HEK293T (cell line): ENCODE measurements around the gene RPP30.

Experiments
- CTCF ChIA-PET: fragments of 350-600 bp; formaldehyde crosslinking; extraction: SDS; loops from one replicate; lab custom pipeline; 2021; ENCODE audit warnings: antibody characterized with exemption, inconsistent platforms; lab: Yijun Ruan, JAX
- POLR2A ChIA-PET: fragments of 350-600 bp; formaldehyde crosslinking; extraction: SDS; loops from one replicate; lab custom pipeline; 2020; ENCODE audit warnings: antibody characterized with exemption, inconsistent platforms; lab: Yijun Ruan, JAX
- DNase-seq: peaks from one replicate; pipeline ENCODE4 v3.0.0; 2012; ENCODE audit warnings: mixed read lengths; ENCODE audit errors: extremely low spot score
- ARNT ChIP-seq: fragments of 450-650 bp; IDR thresholded peaks from 2 replicates; pipeline ENCODE4 v1.6.1; 2017; ENCODE audit warnings: mild to moderate bottlenecking
- BHLHE40 ChIP-seq: fragments of 450-650 bp; IDR thresholded peaks from 2 replicates; pipeline ENCODE4 v1.6.1; 2016; ENCODE audit warnings: mild to moderate bottlenecking, moderate library complexity, borderline replicate concordance
- CTBP1 ChIP-seq: fragments of 450-650 bp; IDR thresholded peaks from 2 replicates; pipeline ENCODE4 v1.6.1; 2016; ENCODE audit warnings: borderline replicate concordance
- ELF4 ChIP-seq: fragments of 450-650 bp; IDR thresholded peaks from 2 replicates; pipeline ENCODE4 v1.6.1; 2017; ENCODE audit warnings: antibody characterized with exemption
- FOXA1 ChIP-seq: fragments of 450-650 bp; IDR thresholded peaks from 2 replicates; pipeline ENCODE4 v1.6.1; 2016; ENCODE audit warnings: mild to moderate bottlenecking
- FOXK2 ChIP-seq: fragments of 450-650 bp; IDR thresholded peaks from 2 replicates; pipeline ENCODE4 v1.6.1; 2016; ENCODE audit warnings: mild to moderate bottlenecking
- FOXM1 ChIP-seq: fragments of 450-650 bp; IDR thresholded peaks from 2 replicates; pipeline ENCODE4 v1.6.1; 2017; ENCODE audit warnings: mild to moderate bottlenecking, borderline replicate concordance
- HDGF ChIP-seq: fragments of 450-650 bp; IDR thresholded peaks from 2 replicates; pipeline ENCODE4 v1.6.1; 2017; ENCODE audit warnings: antibody characterized with exemption, borderline replicate concordance
- L3MBTL2 ChIP-seq: fragments of 450-650 bp; conservative IDR thresholded peaks from 2 replicates; pipeline ENCODE4 v1.6.1; 2016; ENCODE audit warnings: mild to moderate bottlenecking
- LEF1 ChIP-seq: fragments of 450-650 bp; IDR thresholded peaks from 2 replicates; pipeline ENCODE4 v1.6.1; 2017; ENCODE audit warnings: mild to moderate bottlenecking, borderline replicate concordance
- NFRKB ChIP-seq: fragments of 450-650 bp; IDR thresholded peaks from 2 replicates; pipeline ENCODE4 v1.6.1; 2016; ENCODE audit warnings: mild to moderate bottlenecking, moderate library complexity
- SP1 ChIP-seq: fragments of 450-650 bp; IDR thresholded peaks from 2 replicates; pipeline ENCODE4 v1.6.1; 2017
- SUZ12 ChIP-seq: fragments of 450-650 bp; IDR thresholded peaks from 2 replicates; pipeline ENCODE4 v1.6.1; 2016; ENCODE audit warnings: mild to moderate bottlenecking
- TARDBP ChIP-seq: fragments of 450-650 bp; IDR thresholded peaks from 2 replicates; pipeline ENCODE4 v1.6.1; 2016
- ZNF384 ChIP-seq: fragments of 450-650 bp; IDR thresholded peaks from 2 replicates; pipeline ENCODE4 v1.6.1; 2016
- TF ChIP-seq, protein P1 (sequence below): fragments of 450-650 bp; IDR thresholded peaks from 2 replicates; pipeline ENCODE4 v1.6.1; 2016

RPP30 gene

DNA sequence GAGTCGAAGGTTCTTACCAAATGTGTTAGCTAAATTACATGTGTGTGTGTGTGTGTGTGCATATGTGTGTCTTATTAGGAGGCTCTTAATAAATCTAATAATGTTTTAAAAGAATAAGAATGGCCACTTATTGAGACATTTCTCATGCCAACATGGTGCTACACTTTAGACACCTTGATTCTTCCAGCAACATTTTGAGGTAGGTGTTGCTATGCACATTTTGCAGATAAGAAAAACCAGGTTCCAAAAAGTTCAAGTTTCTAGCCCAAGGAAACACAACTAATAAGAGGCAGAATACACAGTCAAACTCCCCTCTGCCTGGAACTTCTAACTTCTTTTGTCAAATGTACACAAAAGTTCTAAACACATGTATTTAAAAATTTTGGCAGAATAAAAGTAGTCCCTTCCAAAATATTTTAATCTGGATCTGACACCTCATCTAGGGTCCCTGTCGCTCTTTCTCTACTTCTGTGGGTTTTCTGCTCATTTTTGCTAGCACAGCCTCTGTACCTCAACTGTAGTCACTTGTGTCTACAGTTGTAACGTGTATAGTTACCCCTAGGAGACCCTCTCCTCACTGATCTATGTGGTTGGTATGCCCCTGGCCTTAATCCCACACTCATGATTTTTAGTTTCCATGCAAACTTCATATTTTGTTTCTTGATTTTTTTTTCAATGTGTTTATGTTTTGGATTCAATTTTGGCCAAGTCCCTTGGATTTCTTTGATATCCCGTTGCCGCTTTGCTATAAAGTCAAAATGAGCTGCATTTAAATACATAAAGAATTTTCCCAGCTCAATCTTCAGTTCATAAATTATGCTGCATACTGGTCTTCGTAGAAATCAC is 44.8 kb downstream of the RPP30 start:
- POLR2A ChIA-PET, result interaction anchor here (1.6 kb wide), 1 partner anchor 13 kb away, joined by 4 read pairs; no protein-coding TSS in a partner anchor
- CTCF ChIA-PET, result interaction anchor here (0.8 to 1.8 kb wide), 3 partner anchors 13 to 334 kb away, joined by 3 to 7 read pairs (median 3); no protein-coding TSS in a partner anchor
- no peak for DNase-seq
- no peak for TF ChIP-seq HDGF

DNA sequence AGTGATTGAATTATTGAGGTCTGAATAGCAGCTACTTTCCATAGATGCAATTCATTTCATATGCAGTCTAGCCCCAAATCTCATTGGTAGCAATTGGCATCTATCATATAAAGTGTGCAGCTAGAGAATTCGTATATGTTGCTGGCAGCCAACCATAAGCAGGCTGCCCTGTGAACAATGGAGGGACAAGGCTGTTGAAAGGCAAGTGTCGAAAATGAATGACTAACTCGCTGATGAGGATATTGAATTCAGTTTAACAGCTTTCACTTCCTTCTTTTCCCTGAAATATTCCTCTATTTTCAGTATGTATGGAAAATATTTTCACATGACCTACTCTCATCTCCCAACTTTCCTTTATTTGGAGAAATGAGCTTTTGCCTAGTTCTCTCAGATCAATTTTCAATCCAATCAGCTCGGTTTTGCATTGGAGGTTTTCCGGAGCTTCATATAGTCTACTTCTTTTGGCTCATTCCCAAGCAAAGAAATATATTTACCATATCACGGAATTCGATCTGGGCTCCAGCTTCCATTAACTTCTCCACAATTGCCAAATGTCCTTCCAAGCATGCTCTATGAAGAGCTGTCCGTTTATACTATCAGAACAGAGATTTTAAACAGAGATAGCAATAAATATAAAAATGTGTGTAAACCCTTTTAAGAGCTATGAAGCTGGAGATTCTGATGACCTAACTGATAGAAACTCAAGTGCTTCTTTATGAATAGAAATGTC is 45.6 kb downstream of the RPP30 start:
- POLR2A ChIA-PET, result interaction anchor here (0.8 to 1.6 kb wide), 2 partner anchors 12 to 970 kb away, joined by 3 to 4 read pairs; no protein-coding TSS in a partner anchor
- no peak for TF ChIP-seq SUZ12
- no peak for TF ChIP-seq FOXA1
- no peak for TF ChIP-seq ELF4
- TF ChIP-seq, protein P1, sequence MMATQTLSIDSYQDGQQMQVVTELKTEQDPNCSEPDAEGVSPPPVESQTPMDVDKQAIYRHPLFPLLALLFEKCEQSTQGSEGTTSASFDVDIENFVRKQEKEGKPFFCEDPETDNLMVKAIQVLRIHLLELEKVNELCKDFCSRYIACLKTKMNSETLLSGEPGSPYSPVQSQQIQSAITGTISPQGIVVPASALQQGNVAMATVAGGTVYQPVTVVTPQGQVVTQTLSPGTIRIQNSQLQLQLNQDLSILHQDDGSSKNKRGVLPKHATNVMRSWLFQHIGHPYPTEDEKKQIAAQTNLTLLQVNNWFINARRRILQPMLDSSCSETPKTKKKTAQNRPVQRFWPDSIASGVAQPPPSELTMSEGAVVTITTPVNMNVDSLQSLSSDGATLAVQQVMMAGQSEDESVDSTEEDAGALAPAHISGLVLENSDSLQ, result no peak
- TF ChIP-seq ARNT, result no peak
- TF ChIP-seq NFRKB, result no peak
- no peak for TF ChIP-seq ZNF384
- TF ChIP-seq CTBP1, result no peak
- no peak for TF ChIP-seq BHLHE40
- no peak for TF ChIP-seq LEF1
- TF ChIP-seq FOXM1, result no peak
- DNase-seq, result no peak
- CTCF ChIA-PET, result interaction anchor here (0.8 to 1.8 kb wide), 3 partner anchors 13 to 333 kb away, joined by 3 to 7 read pairs (median 3); no protein-coding TSS in a partner anchor

DNA sequence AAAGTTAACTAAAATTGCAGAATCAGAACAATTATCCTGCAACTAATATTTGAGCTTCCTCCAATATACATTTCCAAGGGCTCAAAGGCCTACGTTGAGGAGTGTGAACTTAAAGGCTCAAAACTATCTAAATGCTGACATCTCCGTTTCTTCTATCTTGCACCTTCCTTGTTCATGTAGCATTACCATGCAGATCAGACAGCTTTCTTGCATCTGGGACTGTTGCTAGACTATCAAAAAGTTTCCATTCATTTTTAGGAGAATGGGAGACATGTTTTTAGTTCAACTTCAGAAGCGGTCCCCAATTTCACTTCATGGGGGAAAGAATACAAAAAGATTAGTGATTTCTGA is 46.2 kb downstream of the RPP30 start:
- ChIA-PET CTCF (interaction anchor here (1.4 to 1.8 kb wide), 2 partner anchors 12 to 333 kb away, joined by 3 to 7 read pairs; no protein-coding TSS in a partner anchor), POLR2A (interaction anchor here (0.8 to 1.6 kb wide), 2 partner anchors 12 to 969 kb away, joined by 3 to 4 read pairs; no protein-coding TSS in a partner anchor)
- TF ChIP-seq FOXK2, result no peak
- TF ChIP-seq FOXA1, result no peak
- no peak for TF ChIP-seq ELF4
- TF ChIP-seq, protein P1, result no peak
- no peak for TF ChIP-seq BHLHE40
- TF ChIP-seq HDGF, result no peak
- TF ChIP-seq FOXM1, result no peak
- no peak for TF ChIP-seq LEF1
- TF ChIP-seq TARDBP, result no peak
- no peak for TF ChIP-seq CTBP1
- TF ChIP-seq SUZ12, result no peak
- no peak for TF ChIP-seq ARNT
- no peak for TF ChIP-seq ZNF384
- TF ChIP-seq L3MBTL2, result no peak
- DNase-seq, result no peak

DNA sequence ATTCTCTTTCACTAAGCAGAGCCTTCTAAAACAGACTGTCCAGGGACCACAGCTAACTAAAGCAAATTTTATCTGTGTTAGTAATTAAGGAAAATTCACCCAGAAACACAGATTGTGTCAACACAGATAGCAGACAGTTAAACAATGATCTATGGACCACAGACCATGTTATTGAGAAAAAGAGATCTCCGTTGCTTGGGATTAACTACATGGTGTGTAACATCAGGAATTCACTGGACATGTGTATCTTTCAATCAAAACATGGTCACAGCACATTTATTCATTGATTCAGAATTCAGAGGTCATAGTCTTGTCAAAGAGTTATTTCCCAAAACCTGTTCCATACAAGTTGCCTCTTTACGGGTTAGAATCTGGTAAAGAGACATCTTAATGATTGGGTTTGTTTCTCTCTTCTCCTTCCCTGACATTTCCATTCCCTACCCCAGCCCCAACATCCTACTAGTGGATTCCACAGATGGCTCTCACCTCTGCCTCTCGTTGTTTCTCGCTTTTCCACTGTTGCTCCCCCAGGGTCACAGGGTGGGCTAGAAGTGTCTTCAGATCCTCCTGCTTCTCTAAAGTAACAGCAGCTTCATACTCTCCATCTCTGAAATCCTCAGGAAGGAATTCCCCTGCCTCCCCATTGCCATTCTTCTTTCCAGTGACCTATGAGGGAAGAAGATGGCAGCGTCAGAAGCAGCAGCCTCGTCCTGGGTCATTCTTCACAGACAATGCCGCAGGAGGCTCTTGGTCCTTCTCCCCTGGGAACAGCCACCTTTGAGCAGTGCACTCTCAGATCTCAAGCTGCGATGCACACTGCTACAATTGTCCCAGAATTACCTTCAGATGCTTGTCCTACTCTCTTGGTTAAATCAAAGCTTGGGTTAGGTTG is 48.2 kb downstream of the RPP30 start:
- CTCF ChIA-PET, result interaction anchor here (0.7 to 1.9 kb wide), 2 partner anchors 8 to 86 kb away, joined by 5 to 6 read pairs; no protein-coding TSS in a partner anchor
- POLR2A ChIA-PET, result interaction anchor here (1.0 to 1.5 kb wide), 2 partner anchors 10 to 16 kb away, joined by 3 to 4 read pairs; no protein-coding TSS in a partner anchor
- TF ChIP-seq SUZ12 (no peak), ZNF384 (no peak), FOXM1 (no peak), TARDBP (no peak), SP1 (no peak), ELF4 (no peak), L3MBTL2 (no peak), FOXA1 (no peak), FOXK2 (no peak), NFRKB (no peak)
- TF ChIP-seq, protein P1, result no peak
- DNase-seq, result no peak

DNA sequence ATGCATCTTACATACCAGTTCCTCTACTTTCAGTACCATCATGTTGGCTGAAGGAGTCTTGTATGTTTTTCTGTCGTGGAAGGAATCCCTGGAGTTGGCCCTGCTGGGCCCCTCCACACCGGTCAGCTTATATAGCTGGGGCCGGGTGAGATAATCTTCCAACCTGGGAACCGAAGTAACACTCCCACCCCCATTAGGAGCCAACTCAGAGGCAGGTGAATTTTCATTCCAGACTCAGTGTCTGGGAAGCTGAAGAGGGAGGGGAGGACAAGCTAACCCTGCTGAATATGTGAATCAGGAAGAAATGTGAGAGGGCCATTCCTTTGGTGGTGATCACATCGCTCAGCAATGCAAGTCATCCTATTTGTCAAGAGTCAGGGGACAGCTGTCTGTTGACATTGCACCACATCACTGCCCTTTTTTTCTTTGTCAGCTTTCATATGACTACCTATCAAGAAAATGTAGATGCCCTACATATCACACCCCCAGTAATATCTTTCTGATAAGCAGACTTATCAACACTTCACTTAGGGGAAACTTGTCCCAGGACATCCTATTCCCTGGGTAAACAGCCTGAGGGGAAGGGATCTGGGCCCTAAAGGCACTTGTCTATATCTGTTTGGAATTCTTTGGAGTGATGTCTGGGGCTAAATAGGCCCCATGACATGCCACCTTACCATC is 49.4 kb downstream of the RPP30 start, which contains the start of gene ANKRD1:
Gene ANKRD1, minus strand, starts transcription at position 102 of the 681 bp plus-strand sequence. Its CDS starts 60 bp downstream, at position 42.
- ChIA-PET POLR2A (interaction anchor here (1.5 kb wide), 2 partner anchors 9 to 15 kb away, joined by 3 to 8 read pairs; no protein-coding TSS in a partner anchor), CTCF (interaction anchor here (0.6 to 1.9 kb wide), 2 partner anchors 9 to 1455 kb away, joined by 3 to 6 read pairs; no protein-coding TSS in a partner anchor)
- TF ChIP-seq NFRKB, result no peak
- TF ChIP-seq, protein P1, result peak; percentile 55
- DNase-seq, result peak; percentile 16
